Liver (tissue), 9 donors: Measurements from ENCODE around the gene LAMB4. TPM values are rescaled to one million over a fixed set of nuclear protein-coding genes. Genes with fewer than 3 reads are reported as not detected.

Experiments
- DNase-seq: peaks from one replicate; pipeline ENCODE4 v3.0.0-alpha.2; 2017; ENCODE audit warnings: low spot score
- H3K27ac ChIP-seq, 2 donors: one replicate each; pipeline ENCODE4 v1.7.0; 2013; ENCODE audit warnings: inconsistent platforms in 2 of 2, low read length in 2 of 2, control low read depth in 1 of 2, low read depth in 1 of 2, mild to moderate bottlenecking in 1 of 2
- H3K27me3 ChIP-seq, 4 donors: one replicate each; pipeline versions ENCODE4 v1.6.1 to v1.7.0; 2013; ENCODE audit warnings: low read length in 3 of 4, inconsistent platforms in 1 of 4, mild to moderate bottlenecking in 1 of 4, moderate library complexity in 1 of 4; ENCODE audit not compliant: control insufficient read depth in 4 of 4, insufficient read depth in 4 of 4
- H3K36me3 ChIP-seq, 4 donors: one replicate each; pipeline versions ENCODE4 v1.6.1 to v1.7.0; 2013; ENCODE audit warnings: low read length in 3 of 4, mild to moderate bottlenecking in 3 of 4, low read depth in 1 of 4, moderate library complexity in 1 of 4; ENCODE audit not compliant: control insufficient read depth in 4 of 4, insufficient read depth in 3 of 4
- H3K4me1 ChIP-seq, 4 donors: one replicate each; pipeline versions ENCODE4 v1.6.1 to v1.7.0; 2013; ENCODE audit warnings: low read length in 3 of 4, mild to moderate bottlenecking in 3 of 4, moderate library complexity in 1 of 4; ENCODE audit not compliant: control insufficient read depth in 4 of 4, insufficient read depth in 4 of 4
- H3K4me3 ChIP-seq, 3 donors: one replicate each; pipeline versions ENCODE4 v1.6.1 to v1.7.0; 2013; ENCODE audit warnings: low read length in 3 of 3, control low read depth in 1 of 3, low read depth in 1 of 3, mild to moderate bottlenecking in 1 of 3
- H3K9ac ChIP-seq, 2 donors: one replicate each; pipeline ENCODE4 v1.7.0; 2013; ENCODE audit warnings: low read length in 2 of 2, mild to moderate bottlenecking in 2 of 2, moderate library complexity in 2 of 2, control low read depth in 1 of 2, low read depth in 1 of 2
- H3K9me3 ChIP-seq, 4 donors: one replicate each; pipeline versions ENCODE4 v1.6.1 to v1.7.0; 2013; ENCODE audit warnings: low read length in 3 of 4; ENCODE audit not compliant: control insufficient read depth in 4 of 4
- CTCF ChIP-seq: fragments of 150-350 bp; IDR thresholded peaks from 2 replicates; pipeline ENCODE4 v1.5.1; 2017; ENCODE audit warnings: improper control_type of control experiment, low read depth, low read length; ENCODE audit not compliant: missing input control
- EGR1 ChIP-seq, 2 donors: IDR thresholded peaks; 2 replicates each; pipeline ENCODE4 v1.6.1; 2016 to 2018; ENCODE audit warnings: antibody characterized with exemption in 2 of 2, low read depth in 2 of 2
- FOXA1 ChIP-seq: IDR thresholded peaks from 2 replicates; pipeline ENCODE4 v1.6.1; 2016; ENCODE audit warnings: antibody characterized with exemption
- FOXA2 ChIP-seq: IDR thresholded peaks from 2 replicates; pipeline ENCODE4 v1.6.1; 2016; ENCODE audit warnings: antibody characterized with exemption
- GABPA ChIP-seq, 2 donors: IDR thresholded peaks in 1 of 2; conservative IDR thresholded peaks in 1 of 2; 2 replicates each; pipeline ENCODE4 v1.6.1; 2016; ENCODE audit warnings: antibody characterized with exemption in 2 of 2, mild to moderate bottlenecking in 1 of 2, moderate library complexity in 1 of 2
- HNF4A ChIP-seq, 2 donors: conservative IDR thresholded peaks; 2 replicates each; pipeline ENCODE4 v1.6.1; 2016; ENCODE audit warnings: antibody characterized with exemption in 2 of 2, mild to moderate bottlenecking in 2 of 2
- JUND ChIP-seq, 2 donors: IDR thresholded peaks; 2 replicates each; pipeline ENCODE4 v1.6.1; 2016; ENCODE audit warnings: antibody characterized with exemption in 2 of 2
- NR2F2 ChIP-seq: IDR thresholded peaks from 2 replicates; pipeline ENCODE4 v1.6.1; 2016; ENCODE audit warnings: antibody characterized with exemption
- REST ChIP-seq: IDR thresholded peaks from 2 replicates; pipeline ENCODE4 v1.6.1; 2016; ENCODE audit warnings: antibody characterized with exemption, mild to moderate bottlenecking
- RXRA ChIP-seq, 2 donors: IDR thresholded peaks; 2 replicates each; pipeline ENCODE4 v1.6.1; 2017 to 2018; ENCODE audit warnings: antibody characterized with exemption in 2 of 2, mild to moderate bottlenecking in 1 of 2
- TAF1 ChIP-seq: conservative IDR thresholded peaks from 2 replicates; pipeline ENCODE4 v1.6.1; 2016; ENCODE audit warnings: antibody characterized with exemption, mild to moderate bottlenecking
- YY1 ChIP-seq: IDR thresholded peaks from 2 replicates; pipeline ENCODE4 v1.6.1; 2016; ENCODE audit warnings: antibody characterized with exemption, mild to moderate bottlenecking
- ZBTB33 ChIP-seq: IDR thresholded peaks from 2 replicates; pipeline ENCODE4 v1.6.1; 2016; ENCODE audit warnings: antibody characterized with exemption
- WGBS: extraction: QIAGEN DNeasy Blood & Tissue Kit; methylation state at CpG from one replicate; pipeline ENCODE4 v1.1.7; 2013; 5-methylcytosine and 5-hydroxymethylcytosine counted together
- polyA plus RNA-seq, 2 donors: library from polyadenylated mRNA; stranded (reverse) in 1 of 2; unstranded in 1 of 2; fragments of 200-250 nt in 1 of 2; fragments of >200 nt in 1 of 2; fragmentation: Nextera tagmentation in 1 of 2; extraction: Ambion mirVana in 1 of 2; gene quantifications; one replicate each; pipeline versions ENCODE4 v1.2.1 to v1.2.3, GENCODE V29; 2013 to 2015
- total RNA-seq, 2 donors: library from RNA; depleted of rRNA; stranded (reverse); fragments of >200 nt; gene quantifications; one replicate each; pipeline ENCODE4 v1.2.3, GENCODE V29; 2014
- TF ChIP-seq, protein P1 (sequence below): IDR thresholded peaks from 2 replicates; pipeline ENCODE4 v1.6.1; 2016; ENCODE audit warnings: antibody characterized with exemption
- donor health status: healthy.
- donor health status: healthy.
- donor health status: healthy.
- donor health status: healthy.
- donor health status: healthy.

The LAMB4 gene
- total and polyA plus RNA-seq, 4 donors, result under 0.01 to 0.03 TPM; not detected in 2

DNA sequence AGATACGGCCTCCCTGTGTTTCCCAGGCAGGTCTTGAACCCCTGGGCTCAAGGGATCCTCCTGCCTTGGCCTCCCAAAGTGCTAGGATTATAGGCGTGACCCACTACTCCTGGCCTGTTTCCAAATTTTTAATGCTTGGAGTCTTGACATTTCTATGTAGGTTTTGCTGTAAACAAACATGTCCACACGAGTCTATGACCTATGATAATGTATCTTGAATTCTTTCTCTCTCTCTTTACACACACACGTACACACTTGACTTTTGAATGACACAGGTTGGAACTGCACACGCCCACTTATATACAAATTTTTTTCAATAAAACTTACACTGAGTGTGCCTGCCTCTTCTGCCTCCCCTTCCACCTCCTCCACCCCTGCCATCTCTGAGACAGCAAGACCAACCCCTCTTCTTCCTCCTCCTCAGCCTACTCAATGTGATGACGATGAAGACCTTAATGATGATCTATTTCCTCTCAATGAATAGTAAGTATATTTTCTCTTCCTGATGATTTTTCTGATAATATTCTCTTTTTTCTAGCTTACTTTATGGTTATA is 83.1 kb downstream of the LAMB4 start (continued):
- TF ChIP-seq FOXA1, result no peak
- TF ChIP-seq TAF1, result no peak

GRCh38 chr7:108045669-108046068 is 84.5 kb downstream of the LAMB4 start:
- DNase-seq, result no peak
- Histone ChIP-seq H3K36me3 (no peaks in the 10 kb centered on the region), H3K27ac (no peak overlapping the region), H3K9me3 (no peaks in the 10 kb centered on the region), H3K9ac (no peak overlapping the region), H3K27me3 (no peaks in the 10 kb centered on the region), H3K4me1 (no peaks in the 10 kb centered on the region), H3K4me3 (no peak overlapping the region)
- TF ChIP-seq FOXA2 (peak; percentile 36), RXRA (IDR thresholded peaks at IDR 0.05) (peak in 1 of 2 donors; percentile 32), GABPA (IDR thresholded peaks at IDR 0.05 in 1 of 2, conservative IDR thresholded peaks at IDR 0.05 in 1 of 2) (no peak)
- WGBS, result 40% methylated on average over 1 of the region's 1 CpG

DNA sequence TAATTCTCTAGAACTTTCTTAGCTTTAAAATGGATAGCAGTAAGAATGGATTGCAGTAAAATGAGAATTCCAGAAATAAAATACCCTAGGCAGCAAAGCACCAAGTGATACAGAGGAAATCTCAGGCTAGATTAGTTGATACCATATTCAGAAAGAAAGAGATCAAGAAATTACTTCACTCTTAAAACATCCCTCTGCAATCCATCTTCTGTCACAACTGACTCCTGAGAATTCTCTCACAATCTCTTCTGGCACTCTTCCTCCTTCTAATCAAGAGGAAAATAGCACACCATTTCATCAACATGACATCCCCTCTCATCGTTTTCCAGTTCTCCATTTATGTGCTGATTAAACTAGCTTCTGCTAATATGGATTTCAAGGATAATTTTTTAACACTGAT is 85.0 kb downstream of the LAMB4 start:
- 55% methylated on average over 1 of the region's 1 CpG for WGBS
- TF ChIP-seq NR2F2 (no peak), RXRA (IDR thresholded peaks at IDR 0.05) (no peak)
- no peak for DNase-seq
- Histone ChIP-seq H3K9me3 (no peaks in the 10 kb centered on the region), H3K9ac (no peak overlapping the region), H3K36me3 (no peaks in the 10 kb centered on the region), H3K4me1 (no peaks in the 10 kb centered on the region), H3K27me3 (no peaks in the 10 kb centered on the region), H3K4me3 (no peak overlapping the region), H3K27ac (no peak overlapping the region)

DNA sequence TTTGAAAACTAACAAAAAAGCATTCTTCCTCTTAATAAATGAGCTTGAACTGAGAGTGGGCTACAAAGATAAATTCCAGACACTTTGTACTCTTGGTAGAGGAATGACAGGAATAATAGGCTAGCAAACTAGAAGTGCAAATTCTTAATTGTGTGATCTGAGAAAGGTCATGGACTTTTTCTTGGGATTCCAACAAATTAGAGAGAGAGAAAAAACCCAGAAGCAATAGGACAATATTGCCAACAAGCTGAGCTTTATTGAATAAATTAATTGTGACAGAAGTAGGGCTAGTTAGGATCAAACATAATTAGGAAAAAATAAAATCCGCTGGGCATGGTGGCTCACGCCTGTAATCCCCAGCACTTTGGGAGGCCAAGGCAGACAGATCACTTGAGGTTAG is 85.8 kb downstream of the LAMB4 start:
- Histone ChIP-seq H3K4me1 (no peaks in the 10 kb centered on the region), H3K36me3 (no peaks in the 10 kb centered on the region), H3K27ac (no peak overlapping the region), H3K9ac (no peak overlapping the region), H3K4me3 (no peak overlapping the region), H3K27me3 (no peaks in the 10 kb centered on the region), H3K9me3 (no peaks in the 10 kb centered on the region)
- 97% methylated on average over 2 of the region's 2 CpGs for WGBS
- DNase-seq, result no peak
- TF ChIP-seq RXRA (IDR thresholded peaks at IDR 0.05), result no peak

DNA sequence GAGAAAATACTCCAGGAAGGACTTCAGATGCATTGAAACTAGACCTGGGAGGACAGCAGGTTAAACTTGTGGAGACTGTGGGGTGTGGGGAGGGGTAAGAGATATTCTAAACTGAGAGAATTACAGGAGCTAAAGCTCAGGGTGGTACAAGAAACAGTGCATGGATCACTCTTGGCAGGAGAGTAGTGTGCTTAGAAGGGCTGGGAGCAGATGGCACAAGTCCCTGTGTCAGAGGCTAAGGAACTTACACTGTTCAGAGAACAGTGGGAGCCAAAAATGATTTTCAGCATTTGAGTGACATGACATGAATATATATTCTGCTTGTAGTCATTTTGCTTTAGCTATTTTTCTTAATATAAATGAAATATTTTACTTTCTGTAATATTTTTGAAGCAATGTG is 91.2 kb downstream of the LAMB4 start:
- DNase-seq, result no peak
- Histone ChIP-seq H3K36me3 (no peaks in the 10 kb centered on the region), H3K9me3 (no peaks in the 10 kb centered on the region), H3K9ac (no peak overlapping the region), H3K4me3 (no peak overlapping the region), H3K27me3 (peaks cover 0 to 4% (median 0%) of the 10 kb centered on the region in 4 donors), H3K27ac (no peak overlapping the region), H3K4me1 (no peaks in the 10 kb centered on the region)
- TF ChIP-seq NR2F2 (no peak), ZBTB33 (no peak), YY1 (no peak), JUND (IDR thresholded peaks at IDR 0.05) (no peak), TAF1 (no peak), EGR1 (IDR thresholded peaks at IDR 0.05; ENCODE audit: low read depth in 2 of 2) (no peak), CTCF (no peak), FOXA2 (no peak), REST (no peak), HNF4A (conservative IDR thresholded peaks at IDR 0.05) (no peak), FOXA1 (no peak)
- TF ChIP-seq, protein P1, sequence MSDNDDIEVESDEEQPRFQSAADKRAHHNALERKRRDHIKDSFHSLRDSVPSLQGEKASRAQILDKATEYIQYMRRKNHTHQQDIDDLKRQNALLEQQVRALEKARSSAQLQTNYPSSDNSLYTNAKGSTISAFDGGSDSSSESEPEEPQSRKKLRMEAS, result no peak
